MM.1S (cell line): ENCODE results near the gene PPM1A.

Source experiments
- DNase-seq: peaks from one replicate; pipeline ENCODE4 v3.0.0-alpha.2; 2015
- H2AFZ ChIP-seq: fragments of 300-600 bp; sonication (generic); 2 replicates; pipeline ENCODE4 v1.6.0; 2016; ENCODE audit warnings: antibody characterized with exemption, low read length
- H3F3A ChIP-seq: fragments of 300-600 bp; sonication (generic); 2 replicates; pipeline ENCODE4 v1.6.1; 2016; ENCODE audit warnings: mild to moderate bottlenecking, antibody characterized with exemption, low read length, moderate library complexity, mixed read lengths; ENCODE audit not compliant: insufficient read depth
- H3K27ac ChIP-seq: fragments of 300-600 bp; sonication (generic); 2 replicates; pipeline ENCODE4 v1.5.1; 2016; ENCODE audit warnings: mild to moderate bottlenecking, low read length
- H3K27me3 ChIP-seq: fragments of 300-600 bp; sonication (generic); replicated peaks from 2 replicates; pipeline ENCODE4 v1.6.0; 2016; ENCODE audit warnings: low read length; ENCODE audit not compliant: insufficient read depth
- H3K36me3 ChIP-seq: fragments of 300-600 bp; sonication (generic); replicated peaks from 2 replicates; pipeline ENCODE4 v1.6.1; 2016; ENCODE audit warnings: mild to moderate bottlenecking, low read length, mixed read lengths; ENCODE audit not compliant: insufficient read depth
- H3K4me1 ChIP-seq: fragments of 300-600 bp; sonication (generic); 2 replicates; pipeline ENCODE4 v1.6.1; 2016; ENCODE audit warnings: low read length, mixed read lengths
- H3K4me2 ChIP-seq: fragments of 300-600 bp; sonication (generic); 2 replicates; pipeline ENCODE4 v1.6.0; 2016; ENCODE audit warnings: low read depth, low read length
- H3K4me3 ChIP-seq: fragments of 300-600 bp; sonication (generic); 2 replicates; pipeline ENCODE4 v1.5.1; 2016; ENCODE audit warnings: low read length, mixed read lengths
- H3K79me2 ChIP-seq: fragments of 300-600 bp; sonication (generic); 2 replicates; pipeline ENCODE4 v1.6.1; 2016; ENCODE audit warnings: mixed run types, low read length, mixed read lengths
- H3K9ac ChIP-seq: fragments of 300-600 bp; sonication (generic); 2 replicates; pipeline ENCODE4 v1.6.1; 2016; ENCODE audit warnings: low read length, mixed read lengths
- H3K9me2 ChIP-seq: fragments of 300-600 bp; sonication (generic); replicated peaks from 2 replicates; pipeline ENCODE4 v1.6.1; 2016; ENCODE audit warnings: mild to moderate bottlenecking, low read length, mixed read lengths; ENCODE audit not compliant: insufficient read depth
- H3K9me3 ChIP-seq: fragments of 300-600 bp; sonication (generic); replicated peaks from 2 replicates; pipeline ENCODE4 v1.6.1; 2016; ENCODE audit warnings: mild to moderate bottlenecking, low read length, mixed read lengths; ENCODE audit not compliant: insufficient read depth
- H4K20me1 ChIP-seq: fragments of 300-600 bp; sonication (generic); 2 replicates; pipeline ENCODE4 v1.6.1; 2016; ENCODE audit warnings: mild to moderate bottlenecking, low read length, moderate library complexity, mixed read lengths; ENCODE audit not compliant: insufficient read depth
- CTCF ChIP-seq: fragments of 300-600 bp; sonication (generic); IDR thresholded peaks from 2 replicates; pipeline ENCODE4 v1.5.1; 2016; ENCODE audit warnings: antibody characterized with exemption, low read length, mixed read lengths
- EZH2 ChIP-seq: fragments of 300-600 bp; sonication (generic); optimal IDR thresholded peaks from 2 replicates; pipeline ENCODE3; 2017; ENCODE audit warnings: low read depth, mild to moderate bottlenecking, antibody characterized with exemption, low read length, mixed read lengths
- EZH2phosphoT487 ChIP-seq: fragments of 300-600 bp; sonication (generic); IDR thresholded peaks from 2 replicates; pipeline ENCODE4 v1.6.1; 2018; ENCODE audit warnings: antibody characterized with exemption, low read length

Gene PPM1A

GRCh38 chr14:60294411-60295069, 45.5 kb downstream of the PPM1A start:
- Histone ChIP-seq H3F3A (no peaks in the 10 kb centered on the region), H3K27ac (no peak overlapping the region), H3K9me3 (no peaks in the 10 kb centered on the region), H3K4me3 (no peak overlapping the region), H3K79me2 (no peaks in the 10 kb centered on the region), H3K27me3 (no peaks in the 10 kb centered on the region), H3K4me1 (no peaks in the 10 kb centered on the region), H4K20me1 (no peaks in the 10 kb centered on the region), H3K4me2 (no peak overlapping the region), H3K9me2 (no peaks in the 10 kb centered on the region), H2AFZ (no peak overlapping the region), H3K9ac (no peak overlapping the region), H3K36me3 (no peaks in the 10 kb centered on the region)
- no peak for TF ChIP-seq EZH2
- TF ChIP-seq CTCF = no peak
- TF ChIP-seq EZH2phosphoT487 = no peak
- no peak for DNase-seq

GRCh38 chr14:60300019-60300418, 51.0 kb downstream of the PPM1A start:
- H3K4me2 ChIP-seq = no peak overlapping the region
- no peak overlapping the region for H3K27ac ChIP-seq
- no peaks in the 10 kb centered on the region for H3K79me2 ChIP-seq
- no peak for DNase-seq
- no peaks in the 10 kb centered on the region for H4K20me1 ChIP-seq
- H3K9ac ChIP-seq = no peak overlapping the region
- H3K4me3 ChIP-seq = no peak overlapping the region
- H3K9me3 ChIP-seq = no peaks in the 10 kb centered on the region
- TF ChIP-seq EZH2 = no peak
- no peak for TF ChIP-seq EZH2phosphoT487
- no peak for TF ChIP-seq CTCF
- H3K27me3 ChIP-seq = no peaks in the 10 kb centered on the region
- no peaks in the 10 kb centered on the region for H3K36me3 ChIP-seq
- H3K9me2 ChIP-seq = no peaks in the 10 kb centered on the region
- no peaks in the 10 kb centered on the region for H3F3A ChIP-seq
- H3K4me1 ChIP-seq = no peaks in the 10 kb centered on the region
- H2AFZ ChIP-seq = no peak overlapping the region

GRCh38 chr14:60301685-60302084, 52.7 kb downstream of the PPM1A start:
- no peak for TF ChIP-seq EZH2phosphoT487
- TF ChIP-seq CTCF = no peak
- no peak for TF ChIP-seq EZH2
- Histone ChIP-seq H3K4me3 (no peak overlapping the region), H3K36me3 (no peaks in the 10 kb centered on the region), H2AFZ (no peak overlapping the region), H3K4me1 (no peaks in the 10 kb centered on the region), H3K9me2 (no peaks in the 10 kb centered on the region), H3K9me3 (no peaks in the 10 kb centered on the region), H3K79me2 (no peaks in the 10 kb centered on the region), H3F3A (no peaks in the 10 kb centered on the region), H3K27ac (no peak overlapping the region), H3K9ac (no peak overlapping the region), H4K20me1 (no peaks in the 10 kb centered on the region), H3K27me3 (no peaks in the 10 kb centered on the region), H3K4me2 (no peak overlapping the region)
- DNase-seq = no peak
